Thoracic aorta (tissue), 2 donors: ENCODE results near the gene TFF2. TPM values are rescaled to one million over a fixed set of nuclear protein-coding genes. Genes with fewer than 3 reads are reported as not detected.

Source experiments
- ATAC-seq: fragments of 150-250 bp; one replicate; pipeline ENCODE4 v1.8.0; 2017; ENCODE audit warnings: low read depth; ENCODE audit not compliant: insufficient number of reproducible peaks, low FRiP score
- DNase-seq: peaks from one replicate; pipeline ENCODE4 v3.0.0-alpha.2; 2020; ENCODE audit warnings: low spot score
- H3K27ac ChIP-seq, 2 donors: fragments of 200-600 bp; sonication (generic); 1 replicate in 1 of 2; 2 replicates in 1 of 2; pipeline ENCODE4 v1.5.1; 2016; ENCODE audit warnings: mild to moderate bottlenecking in 2 of 2, moderate library complexity in 2 of 2
- H3K27me3 ChIP-seq: fragments of 200-600 bp; sonication (generic); replicated peaks from 2 replicates; pipeline ENCODE4 v1.6.0; 2016; ENCODE audit warnings: mild to moderate bottlenecking; ENCODE audit not compliant: insufficient read depth
- H3K36me3 ChIP-seq: fragments of 200-600 bp; sonication (generic); one replicate; pipeline ENCODE4 v1.5.1; 2016
- H3K4me1 ChIP-seq, 2 donors: fragments of 200-600 bp; sonication (generic); 1 replicate in 1 of 2; 2 replicates in 1 of 2; pipeline versions ENCODE4 v1.5.1 to v1.6.0; 2016; ENCODE audit warnings: low read depth in 2 of 2, mild to moderate bottlenecking in 1 of 2; ENCODE audit not compliant: control insufficient read depth in 1 of 2
- H3K4me3 ChIP-seq: fragments of 200-600 bp; sonication (generic); 2 replicates; pipeline ENCODE4 v1.5.1; 2016; ENCODE audit warnings: mild to moderate bottlenecking
- H3K9me3 ChIP-seq: fragments of 200-600 bp; sonication (generic); 2 replicates; pipeline ENCODE4 v1.5.1; 2016
- CTCF ChIP-seq: fragments of 200-600 bp; sonication (generic); IDR thresholded peaks from one replicate; pipeline ENCODE4 v1.5.1; 2019; ENCODE audit warnings: antibody characterized with exemption
- total RNA-seq, 2 donors: library from RNA; depleted of rRNA; stranded (reverse); fragments of >200 nt; gene quantifications; one replicate each; pipeline versions ENCODE4 v1.1.0 to v1.2.3, GENCODE V29; 2016

The TFF2 gene
- total RNA-seq, 2 donors from 2014 or later: 17.0 TPM; not detected in 1

- no peak for DNase-seq
- Histone ChIP-seq H3K4me1 (no peaks in the 10 kb centered on the region), H3K36me3 (no peaks in the 10 kb centered on the region), H3K27ac (no peak overlapping the region), H3K4me3 (no peak overlapping the region), H3K9me3 (no peaks in the 10 kb centered on the region), H3K27me3 (no peaks in the 10 kb centered on the region)
- ATAC-seq: no peak
- no peak for TF ChIP-seq CTCF
Measured at GRCh38 chr21:42387164-42387563, 36.4 kb upstream of the TFF2 start.

- no peak for ATAC-seq
- Histone ChIP-seq H3K4me3 (no peak overlapping the region), H3K4me1 (no peaks in the 10 kb centered on the region), H3K27ac (no peak overlapping the region), H3K9me3 (no peaks in the 10 kb centered on the region), H3K27me3 (no peaks in the 10 kb centered on the region), H3K36me3 (no peaks in the 10 kb centered on the region)
- TF ChIP-seq CTCF: no peak
- no peak for DNase-seq
Measured at GRCh38 chr21:42386034-42386591, 35.3 kb upstream of the TFF2 start.

GRCh38 chr21:42385619-42386018 is 34.8 kb upstream of the TFF2 start:
- no peak for ATAC-seq
- H3K27ac ChIP-seq: no peak overlapping the region
- H3K36me3 ChIP-seq: no peaks in the 10 kb centered on the region
- no peaks in the 10 kb centered on the region for H3K9me3 ChIP-seq
- no peak for DNase-seq
- no peak for TF ChIP-seq CTCF
- H3K4me1 ChIP-seq: no peaks in the 10 kb centered on the region
- H3K27me3 ChIP-seq: no peaks in the 10 kb centered on the region
- no peak overlapping the region for H3K4me3 ChIP-seq

GRCh38 chr21:42384989-42385388 is 34.2 kb upstream of the TFF2 start:
- ATAC-seq: no peak
- no peak overlapping the region for H3K4me3 ChIP-seq
- H3K27me3 ChIP-seq: no peaks in the 10 kb centered on the region
- H3K27ac ChIP-seq: no peak overlapping the region
- DNase-seq: no peak
- H3K9me3 ChIP-seq: no peaks in the 10 kb centered on the region
- no peaks in the 10 kb centered on the region for H3K36me3 ChIP-seq
- no peaks in the 10 kb centered on the region for H3K4me1 ChIP-seq
- TF ChIP-seq CTCF: no peak

- Histone ChIP-seq H3K27me3 (no peaks in the 10 kb centered on the region), H3K9me3 (no peaks in the 10 kb centered on the region), H3K27ac (no peak overlapping the region), H3K4me3 (no peak overlapping the region), H3K36me3 (no peaks in the 10 kb centered on the region), H3K4me1 (no peaks in the 10 kb centered on the region)
- no peak for DNase-seq
- no peak for TF ChIP-seq CTCF
- no peak for ATAC-seq
Measured at GRCh38 chr21:42384156-42384945, 33.6 kb upstream of the TFF2 start.
